D721Med (cell line): ENCODE measurements around the gene ABCC8.
A peak's percentile ranks its signal among the peaks of the same experiment; 100 is the strongest.

Source experiments
- DNase-seq: peaks from one replicate; pipeline ENCODE4 v3.0.0; 2011; ENCODE audit warnings: low spot score; ENCODE audit not compliant: insufficient read length
- FAIRE-seq: peaks from 2 replicates; lab custom pipeline; 2011; peaks lifted over from hg19 to GRCh38; lab: Jason Lieb, UNC
- CTCF ChIP-seq: IDR thresholded peaks from 2 replicates; pipeline ENCODE4 v1.5.1; 2012; ENCODE audit warnings: mild to moderate bottlenecking, control low read depth; ENCODE audit not compliant: insufficient read depth; ENCODE audit errors: missing control alignments

ABCC8 gene

GRCh38 chr11:17387254-17387653 lies 89.4 kb downstream of the ABCC8 start:
- no peak for DNase-seq
- no peak for FAIRE-seq

GRCh38 chr11:17386331-17387084 lies 90.1 kb downstream of the ABCC8 start:
- DNase-seq = no peak
- peak; percentile 53 for TF ChIP-seq CTCF
- FAIRE-seq = no peak

More at GRCh38 chr11:17387254-17387653, 89.4 kb downstream of the ABCC8 start:
- no peak for TF ChIP-seq CTCF

GRCh38 chr11:17385926-17386325 lies 90.7 kb downstream of the ABCC8 start:
- FAIRE-seq = no peak
- no peak for DNase-seq
- TF ChIP-seq CTCF = no peak

GRCh38 chr11:17385492-17385891 lies 91.2 kb downstream of the ABCC8 start:
- no peak for FAIRE-seq
- no peak for DNase-seq

GRCh38 chr11:17384002-17384511 lies 92.6 kb downstream of the ABCC8 start:
- FAIRE-seq = no peak
- DNase-seq = no peak
- TF ChIP-seq CTCF = peak; percentile 98

More at GRCh38 chr11:17385492-17385891, 91.2 kb downstream of the ABCC8 start:
- TF ChIP-seq CTCF = no peak

GRCh38 chr11:17383461-17383860 lies 93.2 kb downstream of the ABCC8 start:
- TF ChIP-seq CTCF = no peak
- DNase-seq (no peak), FAIRE-seq (no peak)
